Measurements from ENCODE around the gene TIMM10.

Gene TIMM10

GRCh38 chr11:57481915-57482781 lies 48.4 kb downstream of the TIMM10 start:
- DNase-seq, result no peak

GRCh38 chr11:57481315-57481714 lies 49.2 kb downstream of the TIMM10 start:
- no peak for DNase-seq

GRCh38 chr11:57480409-57481137 lies 50.0 kb downstream of the TIMM10 start:
- peak; percentile 63 for DNase-seq

- no peak for DNase-seq
These were observed 50.6 kb downstream of the TIMM10 start for GRCh38 chr11:57479911-57480310.

- DNase-seq, result no peak
These were observed 51.4 kb downstream of the TIMM10 start for GRCh38 chr11:57479021-57479663.

All from CD4-positive, alpha-beta T cell treated with Interleukin-15 for 1 hour (primary cell).